Neuronal stem cell (in vitro differentiated cells): ENCODE results near the gene PVALB.

Source experiments
- DNase-seq: peaks from one replicate; pipeline ENCODE4 v3.0.0-alpha.2; 2013; ENCODE audit warnings: low spot score
- H2AFZ ChIP-seq: one replicate; pipeline ENCODE4 v1.6.1; 2013; ENCODE audit warnings: mild to moderate bottlenecking, low read length, inconsistent platforms
- H2AK5ac ChIP-seq: 2 replicates; pipeline ENCODE4 v1.6.1; 2013; ENCODE audit warnings: low read depth, mild to moderate bottlenecking, inconsistent platforms, low read length, moderate library complexity, mixed read lengths
- H2BK120ac ChIP-seq: 2 replicates; pipeline ENCODE4 v1.6.1; 2013; ENCODE audit warnings: low read depth, mild to moderate bottlenecking, inconsistent platforms, low read length, moderate library complexity, mixed read lengths
- H2BK12ac ChIP-seq: one replicate; pipeline ENCODE4 v1.6.1; 2013; ENCODE audit warnings: low read length, inconsistent platforms
- H2BK15ac ChIP-seq: 2 replicates; pipeline ENCODE4 v1.6.1; 2013; ENCODE audit warnings: mild to moderate bottlenecking, low read length, inconsistent platforms, mixed read lengths
- H2BK5ac ChIP-seq: one replicate; pipeline ENCODE4 v1.6.1; 2013; ENCODE audit warnings: inconsistent platforms, mild to moderate bottlenecking, low read length, moderate library complexity
- H3K14ac ChIP-seq: one replicate; pipeline ENCODE4 v1.6.1; 2013; ENCODE audit warnings: low read length, inconsistent platforms
- H3K18ac ChIP-seq: 2 replicates; pipeline ENCODE4 v1.6.1; 2013; ENCODE audit warnings: low read length, inconsistent platforms
- H3K23ac ChIP-seq: 2 replicates; pipeline ENCODE4 v1.6.1; 2013; ENCODE audit warnings: low read depth, mild to moderate bottlenecking, mixed read lengths, low read length, inconsistent platforms; ENCODE audit not compliant: poor library complexity
- H3K27ac ChIP-seq: replicated peaks from 3 replicates; pipeline ENCODE4 v1.5.1; 2013; ENCODE audit warnings: low read length, inconsistent platforms
- H3K27me3 ChIP-seq, 3 experiments: 2 replicates each; pipeline ENCODE4 v1.6.1; 2013; ENCODE audit warnings: low read length in 3 of 3, mild to moderate bottlenecking in 2 of 3, inconsistent platforms in 1 of 3, low read depth in 1 of 3, mixed read lengths in 1 of 3, moderate library complexity in 1 of 3; ENCODE audit not compliant: control insufficient read depth in 3 of 3, insufficient read depth in 3 of 3
- H3K36me3 ChIP-seq, 2 donors: replicated peaks in 1 of 2; 2 replicates each; pipeline ENCODE4 v1.6.1; 2013; ENCODE audit warnings: low read length in 2 of 2; ENCODE audit not compliant: control insufficient read depth in 2 of 2, insufficient read depth in 2 of 2
- H3K4ac ChIP-seq: 2 replicates; pipeline ENCODE4 v1.6.1; 2013; ENCODE audit warnings: inconsistent platforms, mild to moderate bottlenecking, low read length, moderate library complexity
- H3K4me1 ChIP-seq, 2 donors: 1 replicate in 1 of 2; 2 replicates in 1 of 2; pipeline ENCODE4 v1.6.1; 2013; ENCODE audit warnings: low read length in 2 of 2, low read depth in 1 of 2; ENCODE audit not compliant: control insufficient read depth in 2 of 2, insufficient read depth in 1 of 2
- H3K4me2 ChIP-seq: one replicate; pipeline ENCODE4 v1.6.1; 2013; ENCODE audit warnings: mild to moderate bottlenecking, low read length, inconsistent platforms; ENCODE audit not compliant: insufficient read depth, poor library complexity, severe bottlenecking
- H3K4me3 ChIP-seq, 2 donors: 2 replicates each; pipeline ENCODE4 v1.5.1; 2013; ENCODE audit warnings: low read length in 2 of 2, mild to moderate bottlenecking in 2 of 2, inconsistent platforms in 1 of 2, moderate library complexity in 1 of 2
- H3K79me1 ChIP-seq: one replicate; pipeline ENCODE4 v1.6.1; 2013; ENCODE audit warnings: low read depth, mild to moderate bottlenecking, inconsistent platforms, low read length, moderate library complexity
- H3K9ac ChIP-seq: one replicate; pipeline ENCODE4 v1.6.1; 2013; ENCODE audit warnings: mild to moderate bottlenecking, low read depth, low read length, inconsistent platforms; ENCODE audit not compliant: poor library complexity
- H3K9me3 ChIP-seq, 2 donors: replicated peaks in 1 of 2; 2 replicates each; pipeline versions ENCODE3 to v1.6.1; 2013; ENCODE audit warnings: low read length in 2 of 2, mild to moderate bottlenecking in 2 of 2, inconsistent platforms in 1 of 2, low read depth in 1 of 2, mixed read lengths in 1 of 2, moderate library complexity in 1 of 2; ENCODE audit not compliant: control insufficient read depth in 2 of 2, insufficient read depth in 1 of 2
- H4K8ac ChIP-seq: one replicate; pipeline ENCODE4 v1.6.1; 2013; ENCODE audit warnings: low read depth, mild to moderate bottlenecking, inconsistent platforms, low read length, moderate library complexity
- H4K91ac ChIP-seq: one replicate; pipeline ENCODE4 v1.6.1; 2013; ENCODE audit warnings: low read length, low read depth, mild to moderate bottlenecking, inconsistent platforms; ENCODE audit not compliant: poor library complexity
- WGBS, 2 donors: extraction: QIAGEN DNeasy Blood & Tissue Kit; methylation state at CpG; one replicate each; pipeline ENCODE4 v1.1.7; 2013; ENCODE audit warnings: missing lambda C conversion rate in 2 of 2, mixed read lengths in 1 of 2; ENCODE audit not compliant: insufficient read length in 2 of 2, insufficient replicate concordance in 1 of 2; ENCODE audit errors: extremely low coverage in 2 of 2; 5-methylcytosine and 5-hydroxymethylcytosine counted together

PVALB gene

GRCh38 chr22:36852056-36852973 is 35.5 kb upstream of the PVALB start:
- Histone ChIP-seq H3K4me1 (peaks cover 0 to 9% of the 10 kb centered on the region in 2 donors), H3K18ac (peak overlapping the region; percentile 11), H3K36me3 (no peaks in the 10 kb centered on the region), H2BK5ac (no peak overlapping the region), H3K9me3 (peaks cover 2 to 6% of the 10 kb centered on the region in 2 donors), H2BK12ac (no peak overlapping the region), H3K27me3 (peaks cover 0 to 22% (median 18%) of the 10 kb centered on the region in 3 experiments), H2BK15ac (no peak overlapping the region), H3K9ac (no peak overlapping the region), H3K4me3 (no peak overlapping the region), H2BK120ac (no peak overlapping the region), H2AFZ (no peak overlapping the region), H3K4me2 (no peak overlapping the region), H2AK5ac (no peak overlapping the region), H3K23ac (no peak overlapping the region), H4K8ac (no peak overlapping the region), H3K14ac (no peak overlapping the region), H4K91ac (no peak overlapping the region), H3K79me1 (no peaks in the 10 kb centered on the region), H3K4ac (no peak overlapping the region), H3K27ac (no peak overlapping the region)
- no peak for DNase-seq
- WGBS, 2 donors = no CpG with 5 or more reads among the region's 7 CpGs

GRCh38 chr22:36850682-36851081 is 33.8 kb upstream of the PVALB start:
- Histone ChIP-seq H3K9me3 (peaks cover 2 to 6% of the 10 kb centered on the region in 2 donors), H3K9ac (no peak overlapping the region)
- WGBS, 2 donors = no CpG with 5 or more reads among the region's 10 CpGs

GRCh38 chr22:36850056-36850455 is 33.2 kb upstream of the PVALB start:
- no peak overlapping the region for H3K23ac ChIP-seq
- peaks cover 0 to 7% of the 10 kb centered on the region in 2 donors for H3K4me1 ChIP-seq
- H3K14ac ChIP-seq = peak overlapping the region; percentile 9
- H3K79me1 ChIP-seq = no peaks in the 10 kb centered on the region
- no peak overlapping the region for H3K4me3 ChIP-seq
- no peak overlapping the region for H3K27ac ChIP-seq
- H2BK15ac ChIP-seq = no peak overlapping the region
- no peak overlapping the region for H2BK120ac ChIP-seq
- H3K9me3 ChIP-seq = peaks cover 0 to 6% of the 10 kb centered on the region in 2 donors
- H3K9ac ChIP-seq = no peak overlapping the region
- H2AK5ac ChIP-seq = peak overlapping the region; percentile 27
- H3K36me3 ChIP-seq = no peaks in the 10 kb centered on the region
- H3K18ac ChIP-seq = peak overlapping the region; percentile 46
- H3K27me3 ChIP-seq = peaks cover 0 to 22% (median 0%) of the 10 kb centered on the region in 3 experiments
- H2BK12ac ChIP-seq = no peak overlapping the region
- H2BK5ac ChIP-seq = no peak overlapping the region
- no peak for DNase-seq
- no peak overlapping the region for H3K4ac ChIP-seq
- no peak overlapping the region for H4K8ac ChIP-seq
- H3K4me2 ChIP-seq = no peak overlapping the region
- no peak overlapping the region for H2AFZ ChIP-seq
- no peak overlapping the region for H4K91ac ChIP-seq
- WGBS, 2 donors = no CpG with 5 or more reads among the region's 14 CpGs

More at GRCh38 chr22:36850682-36851081, 33.8 kb upstream of the PVALB start:
- H3K4ac ChIP-seq = no peak overlapping the region
- H3K4me2 ChIP-seq = no peak overlapping the region
- H3K4me3 ChIP-seq = no peak overlapping the region
- peaks cover 0 to 7% of the 10 kb centered on the region in 2 donors for H3K4me1 ChIP-seq
- H3K36me3 ChIP-seq = no peaks in the 10 kb centered on the region
- no peak overlapping the region for H2AFZ ChIP-seq
- no peak overlapping the region for H2AK5ac ChIP-seq
- no peak overlapping the region for H2BK15ac ChIP-seq
- no peak overlapping the region for H4K8ac ChIP-seq
- no peak overlapping the region for H2BK5ac ChIP-seq
- no peak overlapping the region for H2BK120ac ChIP-seq
- H3K27me3 ChIP-seq = peaks cover 0 to 22% (median 4%) of the 10 kb centered on the region in 3 experiments
- H3K18ac ChIP-seq = no peak overlapping the region
- H4K91ac ChIP-seq = no peak overlapping the region
- no peak overlapping the region for H3K14ac ChIP-seq
- no peak overlapping the region for H2BK12ac ChIP-seq
- H3K79me1 ChIP-seq = no peaks in the 10 kb centered on the region
- DNase-seq = no peak
- no peak overlapping the region for H3K27ac ChIP-seq
- no peak overlapping the region for H3K23ac ChIP-seq

- Histone ChIP-seq H3K4ac (no peak overlapping the region), H2BK5ac (no peak overlapping the region), H3K23ac (no peak overlapping the region), H3K4me1 (peaks cover 0 to 7% of the 10 kb centered on the region in 2 donors), H3K4me2 (no peak overlapping the region), H2AFZ (no peak overlapping the region), H3K9ac (no peak overlapping the region), H4K8ac (no peak overlapping the region), H3K79me1 (no peaks in the 10 kb centered on the region), H3K27ac (no peak overlapping the region), H2AK5ac (no peak overlapping the region), H3K14ac (no peak overlapping the region), H3K4me3 (no peak overlapping the region), H3K36me3 (no peaks in the 10 kb centered on the region), H2BK12ac (no peak overlapping the region), H2BK120ac (no peak overlapping the region), H3K9me3 (no peaks in the 10 kb centered on the region), H4K91ac (no peak overlapping the region), H3K18ac (no peak overlapping the region), H3K27me3 (peaks cover 0 to 26% (median 1%) of the 10 kb centered on the region in 3 experiments), H2BK15ac (no peak overlapping the region)
- no peak for DNase-seq
- WGBS, 2 donors = no CpG with 5 or more reads among the region's 6 CpGs
Measured at GRCh38 chr22:36846949-36847348, 30.1 kb upstream of the PVALB start.
